MCF 10A (cell line): Measurements from ENCODE around the gene ZNF423. TPM values are rescaled to one million over a fixed set of nuclear protein-coding genes. Genes with fewer than 3 reads are reported as not detected.

ENCODE experiments used
- BruUV-seq: library from RNA; stranded (reverse); fragments of 400-500 nt; replicated peaks from 2 replicates; lab custom pipeline; 2021; lab: Mats Ljungman, UMichigan
- CTCF ChIA-PET: fragments of 300-600 bp; sonication (Branson Sonifier 250); formaldehyde crosslinking; extraction: SDS; loops from one replicate; lab custom pipeline; 2021; ENCODE audit warnings: antibody characterized with exemption, inconsistent platforms; lab: Yijun Ruan, JAX
- POLR2A ChIA-PET: fragments of 300-600, 350-650 bp; sonication (Branson Sonifier 250); formaldehyde crosslinking; extraction: SDS; loops from one replicate; lab custom pipeline; 2020; ENCODE audit warnings: antibody characterized with exemption, inconsistent platforms; lab: Yijun Ruan, JAX
- DNase-seq: peaks from one replicate; pipeline ENCODE4 v3.0.0-alpha.2; 2018; ENCODE audit not compliant: unreplicated experiment
- H3K27ac Mint-ChIP-seq: one replicate; pipeline ENCODE4 v1.8.0; 2022; ENCODE audit warnings: mild to moderate bottlenecking, low read depth, mixed read lengths; ENCODE audit not compliant: unreplicated experiment
- H3K27me3 Mint-ChIP-seq: one replicate; pipeline ENCODE4 v1.8.0; 2022; ENCODE audit warnings: mixed read lengths; ENCODE audit not compliant: insufficient read depth, unreplicated experiment
- H3K36me3 Mint-ChIP-seq: one replicate; pipeline ENCODE4 v1.8.0; 2022; ENCODE audit warnings: mild to moderate bottlenecking, moderate library complexity, mixed read lengths; ENCODE audit not compliant: insufficient read depth, unreplicated experiment
- H3K4me1 Mint-ChIP-seq: one replicate; pipeline ENCODE4 v1.8.0; 2022; ENCODE audit warnings: mixed read lengths; ENCODE audit not compliant: insufficient read depth, unreplicated experiment
- H3K4me3 Mint-ChIP-seq: one replicate; pipeline ENCODE4 v1.8.0; 2022; ENCODE audit warnings: mild to moderate bottlenecking, moderate library complexity, mixed read lengths; ENCODE audit not compliant: unreplicated experiment
- H3K9me3 Mint-ChIP-seq: one replicate; pipeline ENCODE4 v1.8.0; 2022; ENCODE audit warnings: mixed read lengths; ENCODE audit not compliant: unreplicated experiment
- CTCF ChIP-seq: fragments of 200-600 bp; IDR thresholded peaks from one replicate; pipeline ENCODE4 v1.8.0; 2022; ENCODE audit warnings: antibody characterized with exemption, mild to moderate bottlenecking; ENCODE audit not compliant: unreplicated experiment
- intact Hi-C: fragments of 100-400 bp; cut with micrococcal nuclease; formaldehyde crosslinking; loops from 2 replicates; pipeline ENCODE4 v1.14.1; 2022
- total RNA-seq: library from RNA; stranded (reverse); gene quantifications from 2 replicates; pipeline ENCODE4 v1.2.3, GENCODE V29; 2022

ZNF423 gene
- total RNA-seq, 1 experiment from 2014 or later: not detected

DNA sequence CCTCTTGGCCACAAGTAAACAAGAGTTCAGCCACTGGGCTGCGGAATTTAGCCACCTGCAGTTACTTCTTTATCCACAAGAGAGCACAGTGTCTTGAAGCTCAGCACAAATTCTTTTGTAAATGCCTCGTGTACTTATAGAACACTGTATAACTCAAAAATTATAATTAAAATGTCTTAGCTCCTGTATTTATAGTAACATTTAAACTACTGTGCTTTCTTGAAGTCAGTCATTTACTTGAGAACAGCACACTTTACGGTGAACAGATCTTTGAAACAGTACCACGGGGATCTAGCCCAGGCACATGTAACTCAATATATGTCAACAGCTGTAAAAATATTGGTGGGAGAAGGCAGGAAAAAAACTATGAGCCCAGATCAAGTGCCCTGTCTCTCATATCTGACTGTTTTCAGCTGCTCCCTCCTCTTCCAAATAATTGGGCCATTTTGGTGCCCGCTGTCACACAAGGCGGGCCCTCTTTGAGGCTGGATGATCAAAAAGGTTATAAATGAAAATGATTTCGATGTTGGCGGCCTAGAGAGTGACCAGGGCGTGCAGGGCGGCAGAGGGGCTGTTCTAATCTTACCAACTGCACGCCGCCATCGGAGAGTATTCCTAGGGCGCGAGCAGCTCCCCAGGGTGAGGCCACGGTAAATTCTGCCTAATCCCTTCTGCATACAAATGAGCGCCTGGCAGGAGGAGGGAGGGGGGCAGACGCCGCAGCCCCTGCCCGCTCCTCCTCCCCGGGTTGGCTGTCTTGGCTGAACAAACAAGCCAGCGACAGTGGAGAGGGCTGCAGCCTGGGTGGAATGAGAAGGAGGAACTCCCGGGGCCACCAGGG is 299.1 kb downstream of the ZNF423 start:
- BruUV-seq: no TSS peak
- DNase-seq: no peak
- peaks cover 17% of the 10 kb centered on the region for H3K27me3 Mint-ChIP-seq
- no peak overlapping the region for H3K4me3 Mint-ChIP-seq
- intact Hi-C loops: loop anchor here (1.0 kb wide), 1 partner anchor 365 kb away; no protein-coding TSS in a partner anchor
- no peaks in the 10 kb centered on the region for H3K4me1 Mint-ChIP-seq
- no peaks in the 10 kb centered on the region for H3K9me3 Mint-ChIP-seq
- no peaks in the 10 kb centered on the region for H3K36me3 Mint-ChIP-seq
- CTCF ChIA-PET: interaction anchor here (0.5 to 3.2 kb wide), 26 partner anchors 8 to 870 kb away, joined by 3 to 36 read pairs (median 4); no protein-coding TSS in a partner anchor
- POLR2A ChIA-PET: no interaction called here
- H3K27ac Mint-ChIP-seq: no peak overlapping the region
- TF ChIP-seq CTCF: peak; percentile 35

DNA sequence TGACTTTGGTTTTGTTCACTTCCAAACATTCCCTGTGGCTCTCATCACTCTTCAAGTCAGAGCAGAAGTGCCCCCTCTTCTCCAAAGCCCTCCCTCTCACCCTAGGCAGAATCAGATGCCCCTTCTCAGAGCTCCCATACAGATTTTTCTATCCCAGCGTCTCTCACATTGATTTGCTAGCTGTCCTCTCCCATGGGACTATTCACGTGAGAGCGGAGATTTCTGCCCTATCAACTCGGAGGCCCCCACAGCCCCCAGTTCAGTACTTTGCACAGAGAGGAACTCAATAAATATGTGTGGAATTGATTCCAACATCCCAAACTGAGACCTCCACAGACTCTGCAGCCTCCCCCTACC is 299.7 kb downstream of the ZNF423 start:
- no peaks in the 10 kb centered on the region for H3K9me3 Mint-ChIP-seq
- no peaks in the 10 kb centered on the region for H3K36me3 Mint-ChIP-seq
- ChIA-PET POLR2A (no interaction called here), CTCF (interaction anchor here (0.5 to 3.2 kb wide), 24 partner anchors 9 to 869 kb away, joined by 3 to 36 read pairs (median 4); no protein-coding TSS in a partner anchor)
- BruUV-seq: no TSS peak
- H3K4me3 Mint-ChIP-seq: no peak overlapping the region
- intact Hi-C loops: loop anchor here (1.0 kb wide), 1 partner anchor 366 kb away; no protein-coding TSS in a partner anchor
- no peak overlapping the region for H3K27ac Mint-ChIP-seq
- DNase-seq: no peak
- H3K27me3 Mint-ChIP-seq: peaks cover 14% of the 10 kb centered on the region
- TF ChIP-seq CTCF: no peak
- H3K4me1 Mint-ChIP-seq: no peaks in the 10 kb centered on the region

- H3K9me3 Mint-ChIP-seq: no peaks in the 10 kb centered on the region
- H3K36me3 Mint-ChIP-seq: peaks cover 5% of the 10 kb centered on the region
- intact Hi-C loops: no loop called here
- H3K4me1 Mint-ChIP-seq: peaks cover 6% of the 10 kb centered on the region
- DNase-seq: no peak
- ChIA-PET CTCF (interaction anchor here (0.6 to 3.2 kb wide), 8 partner anchors 14 to 1974 kb away, joined by 3 to 36 read pairs (median 3); no protein-coding TSS in a partner anchor), POLR2A (no interaction called here)
- no TSS peak for BruUV-seq
- no peak overlapping the region for H3K27ac Mint-ChIP-seq
- H3K4me3 Mint-ChIP-seq: no peak overlapping the region
- peaks cover 19% of the 10 kb centered on the region for H3K27me3 Mint-ChIP-seq
- TF ChIP-seq CTCF: no peak
Observed at GRCh38 chr16:49554681-49555080, 301.2 kb downstream of the ZNF423 start.

DNA sequence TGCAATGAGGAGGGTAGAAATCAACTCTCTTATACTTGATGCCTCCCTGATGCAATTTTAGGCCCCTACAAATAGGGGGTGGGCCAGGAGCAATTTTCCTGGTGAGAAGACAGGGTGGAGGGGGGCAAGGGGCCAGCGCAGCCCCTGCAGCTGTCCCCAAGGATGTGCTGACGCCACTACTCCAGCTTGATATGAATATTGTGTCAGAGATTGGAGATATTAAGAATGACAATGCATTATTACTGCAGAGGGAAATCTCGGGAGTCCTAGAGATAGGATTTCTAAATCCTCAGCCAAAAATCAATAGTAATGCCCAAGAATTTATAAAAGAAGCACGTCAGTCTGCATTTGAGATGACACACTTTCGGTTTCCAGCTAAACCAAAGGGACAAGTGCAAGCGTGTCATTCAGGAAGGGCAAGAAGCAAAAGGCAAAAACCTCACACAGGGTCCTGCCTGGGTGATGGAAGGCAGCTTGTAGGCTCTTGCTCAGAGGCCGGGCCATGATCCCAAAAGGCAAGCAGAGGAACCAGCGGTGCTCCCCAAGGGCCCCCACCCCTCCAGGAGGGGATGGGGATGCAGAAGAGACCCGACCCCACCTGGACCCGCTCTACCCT is 303.5 kb downstream of the ZNF423 start:
- Mint-ChIP-seq H3K4me1 (peaks cover 6% of the 10 kb centered on the region), H3K4me3 (no peak overlapping the region), H3K9me3 (no peaks in the 10 kb centered on the region), H3K36me3 (peaks cover 5% of the 10 kb centered on the region), H3K27me3 (peaks cover 37% of the 10 kb centered on the region), H3K27ac (no peak overlapping the region)
- no peak for TF ChIP-seq CTCF
- ChIA-PET POLR2A (no interaction called here), CTCF (interaction anchor here (1.0 kb wide), 2 partner anchors 305 to 367 kb away, joined by 3 to 4 read pairs; no protein-coding TSS in a partner anchor)
- DNase-seq: no peak
- BruUV-seq: no TSS peak
- intact Hi-C loops: no loop called here
